HepG2 (cell line): ENCODE measurements around the gene KRT3. TPM values are rescaled to one million over a fixed set of nuclear protein-coding genes. Genes with fewer than 3 reads are reported as not detected.

Source experiments
- ATAC-seq: fragments of 200-7000 bp; cut with Tn5 transposase; 3 replicates; pipeline ENCODE4 v1.9.1; 2020; ENCODE audit warnings: mild to moderate bottlenecking, moderate library complexity
- BruUV-seq: library from RNA; stranded (reverse); fragments of 400-500 nt; replicated peaks from 2 replicates; lab custom pipeline; 2021; lab: Mats Ljungman, UMichigan
- CTCF ChIA-PET: fragments of 300-600 bp; formaldehyde crosslinking; extraction: SDS; loops from one replicate; lab custom pipeline; 2021; ENCODE audit warnings: low total read pairs, inconsistent platforms, low intra/inter-chr PET ratio; lab: Yijun Ruan, JAX
- POLR2A ChIA-PET: fragments of 350-600 bp; sonication (Branson Sonifier 250); formaldehyde crosslinking; loops from one replicate; lab custom pipeline; 2020; ENCODE audit warnings: antibody characterized with exemption, inconsistent platforms; lab: Yijun Ruan, JAX
- DNase-seq: peaks from one replicate; pipeline ENCODE4 v3.0.0-alpha.2; 2015; ENCODE audit warnings: low spot score
- FAIRE-seq: peaks from 3 replicates; lab custom pipeline; 2011; peaks lifted over from hg19 to GRCh38; lab: Jason Lieb, UNC
- H2AFZ ChIP-seq: one replicate; pipeline ENCODE4 v1.6.1; 2011; ENCODE audit warnings: low read length, inconsistent platforms
- H3K27ac ChIP-seq: fragments of 300-600 bp; 3 replicates; pipeline ENCODE4 v1.8.0; 2011; ENCODE audit warnings: mixed run types, mild to moderate bottlenecking, mixed read lengths, low read length, inconsistent platforms; ENCODE audit not compliant: insufficient read depth; ENCODE audit errors: extremely low read length
- H3K27me3 ChIP-seq, 2 experiments: fragments of 200-600 bp in 1 of 2; 2 replicates in 1 of 2; 3 replicates in 1 of 2; pipeline versions ENCODE4 v1.6.0 to v1.8.0; 2011; ENCODE audit warnings: low read length in 2 of 2, mild to moderate bottlenecking in 2 of 2, moderate library complexity in 2 of 2, inconsistent platforms in 1 of 2; ENCODE audit not compliant: insufficient read depth in 2 of 2, control insufficient read depth in 1 of 2
- H3K36me3 ChIP-seq, 2 experiments: fragments of 200-600 bp in 1 of 2; replicated peaks in 1 of 2; 2 replicates in 1 of 2; 3 replicates in 1 of 2; pipeline versions ENCODE4 v1.5.1 to v1.8.0; 2011; ENCODE audit warnings: low read length in 2 of 2, inconsistent platforms in 1 of 2; ENCODE audit not compliant: insufficient read depth in 2 of 2, control insufficient read depth in 1 of 2
- H3K4me1 ChIP-seq: 2 replicates; pipeline ENCODE4 v1.5.1; 2012; ENCODE audit warnings: low read length, inconsistent platforms; ENCODE audit not compliant: insufficient read depth
- H3K4me2 ChIP-seq: 2 replicates; pipeline ENCODE4 v1.6.0; 2011; ENCODE audit warnings: low read depth, low read length, inconsistent platforms
- H3K4me3 ChIP-seq, 3 experiments: fragments of 200-600 bp in 1 of 3; sonication (generic), shearing (Covaris generic) in 1 of 3; replicated peaks in 1 of 3; 2 replicates each; pipeline ENCODE4 v1.5.1; 2011 to 2016; ENCODE audit warnings: low read length in 3 of 3, inconsistent platforms in 2 of 3, low read depth in 2 of 3, mild to moderate bottlenecking in 2 of 3, control low read depth in 1 of 3, mixed read lengths in 1 of 3; ENCODE audit not compliant: insufficient read depth in 1 of 3
- H3K79me2 ChIP-seq: one replicate; pipeline ENCODE4 v1.6.1; 2011; ENCODE audit warnings: low read length, inconsistent platforms; ENCODE audit not compliant: insufficient read depth
- H3K9ac ChIP-seq: 2 replicates; pipeline ENCODE4 v1.6.0; 2011; ENCODE audit warnings: mild to moderate bottlenecking, low read depth, low read length, inconsistent platforms; ENCODE audit not compliant: insufficient read depth
- H3K9me3 ChIP-seq: 2 replicates; pipeline ENCODE4 v1.5.1; 2012; ENCODE audit warnings: mild to moderate bottlenecking, low read length
- H4K20me1 ChIP-seq: 2 replicates; pipeline ENCODE4 v1.6.0; 2011; ENCODE audit warnings: inconsistent platforms, mild to moderate bottlenecking, low read length, moderate library complexity; ENCODE audit not compliant: insufficient read depth
- FOXM1 ChIP-seq: sonication (generic); formaldehyde crosslinking; IDR thresholded peaks from 2 replicates; pipeline ENCODE4 v1.5.0; 2020; ENCODE audit warnings: missing genetic modification reagents
- PCBP2 ChIP-seq: fragments of 200-400 bp; formaldehyde crosslinking; optimal IDR thresholded peaks from 2 replicates; pipeline ENCODE3; 2018; ENCODE audit warnings: low read length, low read depth; ENCODE audit not compliant: poor library complexity, severe bottlenecking
- PHF21A ChIP-seq: sonication (generic); formaldehyde crosslinking; IDR thresholded peaks from 2 replicates; pipeline ENCODE4 v1.5.0; 2020; ENCODE audit warnings: mild to moderate bottlenecking, missing genetic modification reagents
- SUZ12 ChIP-seq: fragments of 150-350 bp; IDR thresholded peaks from 2 replicates; pipeline ENCODE4 v1.6.1; 2014; ENCODE audit warnings: low read depth, low read length
- ZBTB34 ChIP-seq: sonication (generic); formaldehyde crosslinking; IDR thresholded peaks from 2 replicates; pipeline ENCODE4 v1.8.0; 2022; ENCODE audit warnings: mild to moderate bottlenecking, missing genetic modification reagents
- ZNF17 ChIP-seq: sonication (generic); formaldehyde crosslinking; IDR thresholded peaks from 2 replicates; pipeline ENCODE4 v1.5.0; 2020; ENCODE audit warnings: mild to moderate bottlenecking, missing genetic modification reagents
- ZNF446 ChIP-seq: sonication (generic); formaldehyde crosslinking; IDR thresholded peaks from 2 replicates; pipeline ENCODE4 v1.5.0; 2020; ENCODE audit warnings: mild to moderate bottlenecking, missing genetic modification reagents
- ZNF510 ChIP-seq: sonication (generic); formaldehyde crosslinking; IDR thresholded peaks from 2 replicates; pipeline ENCODE4 v1.4.0; 2020; ENCODE audit warnings: low read depth, mild to moderate bottlenecking, missing genetic modification reagents
- WGBS: methylation state at CpG from one replicate; pipeline ENCODE4 v1.1.6; 2017; ENCODE audit warnings: low lambda C conversion rate; 5-methylcytosine and 5-hydroxymethylcytosine counted together
- in situ Hi-C: cut with HindIII; loops from 2 replicates; pipeline ENCODE4 v1.10.0; 2017; ENCODE audit warnings: low pct_unique_long_range_greater_than_20kb; ENCODE audit not compliant: extremely low pct_ligation_motif_present
- intact Hi-C: fragments of 100-400 bp; cut with micrococcal nuclease; formaldehyde crosslinking; loops from one replicate; pipeline ENCODE4 v1.10.0; 2022; ENCODE audit not compliant: unreplicated experiment
- polyA plus RNA-seq, 8 experiments: library from polyadenylated mRNA; depleted of rRNA in 3 of 8; stranded (reverse) in 7 of 8; unstranded in 1 of 8; fragments of >200 nt; fragmentation: Illumina TruSeq in 4 of 8; extraction: Trizol in 4 of 8; gene quantifications; 2 replicates each; pipeline versions ENCODE4 v1.2.1 to v1.2.3, GENCODE V29; 2011 to 2016; ENCODE audit warnings: low read depth in 4 of 8, missing spikeins in 1 of 8, mixed read lengths in 1 of 8; ENCODE audit not compliant: insufficient read depth in 1 of 8
- total RNA-seq, 5 experiments: library from RNA; depleted of rRNA; stranded (reverse); fragments of >200 nt; fragmentation: Illumina TruSeq; extraction: Trizol; gene quantifications; 2 replicates each; pipeline ENCODE4 v1.2.3, GENCODE V29; 2016; ENCODE audit warnings: low read depth in 1 of 5

KRT3 gene
- total and polyA plus RNA-seq, 2 of the 13 experiments (the other 11 are each of a cell fraction or from before 2014, with no cell fraction given), result not detected

DNA sequence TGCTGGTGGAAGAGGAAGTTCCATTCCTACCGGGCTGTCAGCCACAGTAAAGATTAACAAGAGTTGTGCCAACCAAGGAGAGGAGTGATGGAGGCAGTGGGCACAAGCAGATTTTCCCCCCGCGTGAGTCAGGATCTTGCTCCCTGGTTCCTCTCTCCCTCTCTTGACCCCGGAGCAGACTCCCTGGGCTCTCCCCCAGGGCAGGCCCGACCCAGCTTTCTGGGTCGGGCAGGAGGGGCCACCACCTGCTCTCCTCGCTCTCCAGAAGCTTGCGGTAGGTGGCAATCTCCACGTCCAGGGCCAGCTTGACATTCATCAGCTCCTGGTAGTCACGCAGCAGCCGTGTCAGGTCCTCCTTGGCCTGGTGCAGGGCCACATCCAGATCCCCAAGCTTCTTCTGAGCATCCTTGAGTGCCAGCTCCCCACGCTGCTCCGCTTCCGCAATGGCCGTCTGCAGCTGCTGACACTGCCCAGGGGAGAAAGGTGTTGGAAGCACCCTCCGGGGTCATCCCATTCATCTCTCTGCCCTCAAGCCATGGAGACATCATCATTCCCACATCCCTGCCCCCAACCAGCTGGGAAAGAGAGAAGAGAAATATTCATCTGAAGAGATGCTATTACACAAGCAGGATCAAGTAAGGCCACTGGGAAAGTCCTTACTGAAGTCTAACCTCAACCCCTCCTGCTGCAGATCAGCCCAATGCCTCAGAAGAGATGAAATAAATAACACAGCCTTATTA, 27.0 kb upstream of the KRT3 start:
- Histone ChIP-seq H3K9me3 (no peaks in the 10 kb centered on the region), H3K27ac (no peak overlapping the region), H3K27me3 (peaks cover 3 to 44% of the 10 kb centered on the region in 2 experiments; a peak in 4 of 5 replicates), H4K20me1 (no peaks in the 10 kb centered on the region), H3K9ac (no peak overlapping the region), H3K79me2 (no peaks in the 10 kb centered on the region), H3K4me2 (no peak overlapping the region), H3K36me3 (no peaks in the 10 kb centered on the region), H3K4me3 (no peak overlapping the region), H2AFZ (no peak overlapping the region), H3K4me1 (peaks cover 9% of the 10 kb centered on the region)
- WGBS, result 4% methylated on average over 2 of the region's 16 CpGs
- DNase-seq, result no peak
- intact Hi-C loops, result no loop called here
- POLR2A ChIA-PET, result no interaction called here
- CTCF ChIA-PET, result no interaction called here
- no peak for ATAC-seq
- no peak for FAIRE-seq
- in situ Hi-C loops, result no loop called here
- BruUV-seq, result no TSS peak
- TF ChIP-seq SUZ12 (no peak), FOXM1 (CRISPR knock-in tag) (no peak), PCBP2 (no peak), ZNF510 (CRISPR knock-in tag) (no peak), PHF21A (CRISPR knock-in tag) (no peak), ZBTB34 (no peak), ZNF446 (CRISPR knock-in tag) (no peak), ZNF17 (no peak)
